HEK293T (cell line): Measurements from ENCODE around the gene SERINC1.
"Not testable (repeated sequence)": the region's sequence is repeated elsewhere in the genome, so short reads cannot be mapped to it uniquely, and the experiment has no call there.

Experiments used
- CTCF ChIA-PET: fragments of 350-600 bp; formaldehyde crosslinking; extraction: SDS; loops from one replicate; lab custom pipeline; 2021; ENCODE audit warnings: antibody characterized with exemption, inconsistent platforms; lab: Yijun Ruan, JAX
- POLR2A ChIA-PET: fragments of 350-600 bp; formaldehyde crosslinking; extraction: SDS; loops from one replicate; lab custom pipeline; 2020; ENCODE audit warnings: antibody characterized with exemption, inconsistent platforms; lab: Yijun Ruan, JAX
- DNase-seq: peaks from one replicate; pipeline ENCODE4 v3.0.0; 2012; ENCODE audit warnings: mixed read lengths; ENCODE audit errors: extremely low spot score
- ARNT ChIP-seq: fragments of 450-650 bp; IDR thresholded peaks from 2 replicates; pipeline ENCODE4 v1.6.1; 2017; ENCODE audit warnings: mild to moderate bottlenecking
- BHLHE40 ChIP-seq: fragments of 450-650 bp; IDR thresholded peaks from 2 replicates; pipeline ENCODE4 v1.6.1; 2016; ENCODE audit warnings: mild to moderate bottlenecking, moderate library complexity, borderline replicate concordance
- CTBP1 ChIP-seq: fragments of 450-650 bp; IDR thresholded peaks from 2 replicates; pipeline ENCODE4 v1.6.1; 2016; ENCODE audit warnings: borderline replicate concordance
- ELF4 ChIP-seq: fragments of 450-650 bp; IDR thresholded peaks from 2 replicates; pipeline ENCODE4 v1.6.1; 2017; ENCODE audit warnings: antibody characterized with exemption
- FOXA1 ChIP-seq: fragments of 450-650 bp; IDR thresholded peaks from 2 replicates; pipeline ENCODE4 v1.6.1; 2016; ENCODE audit warnings: mild to moderate bottlenecking
- FOXK2 ChIP-seq: fragments of 450-650 bp; IDR thresholded peaks from 2 replicates; pipeline ENCODE4 v1.6.1; 2016; ENCODE audit warnings: mild to moderate bottlenecking
- FOXM1 ChIP-seq: fragments of 450-650 bp; IDR thresholded peaks from 2 replicates; pipeline ENCODE4 v1.6.1; 2017; ENCODE audit warnings: mild to moderate bottlenecking, borderline replicate concordance
- HDGF ChIP-seq: fragments of 450-650 bp; IDR thresholded peaks from 2 replicates; pipeline ENCODE4 v1.6.1; 2017; ENCODE audit warnings: antibody characterized with exemption, borderline replicate concordance
- L3MBTL2 ChIP-seq: fragments of 450-650 bp; conservative IDR thresholded peaks from 2 replicates; pipeline ENCODE4 v1.6.1; 2016; ENCODE audit warnings: mild to moderate bottlenecking
- LEF1 ChIP-seq: fragments of 450-650 bp; IDR thresholded peaks from 2 replicates; pipeline ENCODE4 v1.6.1; 2017; ENCODE audit warnings: mild to moderate bottlenecking, borderline replicate concordance
- NFRKB ChIP-seq: fragments of 450-650 bp; IDR thresholded peaks from 2 replicates; pipeline ENCODE4 v1.6.1; 2016; ENCODE audit warnings: mild to moderate bottlenecking, moderate library complexity
- PKNOX1 ChIP-seq: fragments of 450-650 bp; IDR thresholded peaks from 2 replicates; pipeline ENCODE4 v1.6.1; 2016
- SP1 ChIP-seq: fragments of 450-650 bp; IDR thresholded peaks from 2 replicates; pipeline ENCODE4 v1.6.1; 2017
- SUZ12 ChIP-seq: fragments of 450-650 bp; IDR thresholded peaks from 2 replicates; pipeline ENCODE4 v1.6.1; 2016; ENCODE audit warnings: mild to moderate bottlenecking
- TARDBP ChIP-seq: fragments of 450-650 bp; IDR thresholded peaks from 2 replicates; pipeline ENCODE4 v1.6.1; 2016
- ZNF384 ChIP-seq: fragments of 450-650 bp; IDR thresholded peaks from 2 replicates; pipeline ENCODE4 v1.6.1; 2016

SERINC1 gene

GRCh38 chr6:122476131-122476530, 4.5 kb upstream of the SERINC1 start:
- TF ChIP-seq HDGF (no peak), CTBP1 (no peak), FOXM1 (no peak), ELF4 (no peak), BHLHE40 (no peak), ZNF384 (no peak), LEF1 (no peak), FOXA1 (no peak), ARNT (no peak), FOXK2 (no peak)
- ChIA-PET POLR2A (no interaction called here), CTCF (no interaction called here)
- DNase-seq, result peak; percentile 27

- CTCF ChIA-PET, result no interaction called here
- no peak for DNase-seq
- POLR2A ChIA-PET, result interaction anchor here (1.0 to 1.5 kb wide), 6 partner anchors 8 to 64 kb away, joined by 3 to 5 read pairs (median 3); no protein-coding TSS in a partner anchor
- no peak; the same call in 1 of the 2 replicates for TF ChIP-seq L3MBTL2
- no peak for TF ChIP-seq BHLHE40
- TF ChIP-seq SP1, result no peak
These were observed 374 bp upstream of the SERINC1 start for GRCh38 chr6:122472022-122472340.

- CTCF ChIA-PET, result no interaction called here
- POLR2A ChIA-PET, result no interaction called here
- TF ChIP-seq PKNOX1 (no peak), ZNF384 (no peak), NFRKB (no peak), SP1 (no peak), LEF1 (no peak), BHLHE40 (no peak), HDGF (no peak), FOXM1 (no peak), ARNT (no peak), CTBP1 (no peak), L3MBTL2 (no peak), ELF4 (no peak), FOXA1 (no peak)
- DNase-seq, result no peak
These were observed 9.7 kb downstream of the SERINC1 start for GRCh38 chr6:122461885-122462284.

- CTCF ChIA-PET, POLR2A ChIA-PET, DNase-seq: not testable (repeated sequence)
These were observed 11.7 kb downstream of the SERINC1 start for GRCh38 chr6:122459865-122460416.

- no peak for DNase-seq
- POLR2A ChIA-PET, result no interaction called here
- TF ChIP-seq NFRKB (no peak), LEF1 (no peak), CTBP1 (no peak), FOXM1 (no peak), ELF4 (no peak), BHLHE40 (no peak), TARDBP (no peak), FOXK2 (no peak), ARNT (no peak)
- CTCF ChIA-PET, result no interaction called here
These were observed 12.4 kb downstream of the SERINC1 start for GRCh38 chr6:122459240-122459639.

GRCh38 chr6:122458087-122458486, 13.5 kb downstream of the SERINC1 start:
- CTCF ChIA-PET, result no interaction called here
- no peak for TF ChIP-seq PKNOX1
- no peak for TF ChIP-seq ZNF384
- POLR2A ChIA-PET, result no interaction called here
- DNase-seq, result no peak

GRCh38 chr6:122455116-122455515, 16.5 kb downstream of the SERINC1 start:
- DNase-seq, CTCF ChIA-PET, POLR2A ChIA-PET: not testable (repeated sequence)

GRCh38 chr6:122454673-122455072, 16.9 kb downstream of the SERINC1 start:
- TF ChIP-seq FOXK2 (no peak), SUZ12 (no peak), LEF1 (no peak)
- CTCF ChIA-PET, result no interaction called here
- no peak for DNase-seq
- POLR2A ChIA-PET, result no interaction called here

GRCh38 chr6:122452509-122452908, 19.1 kb downstream of the SERINC1 start:
- no peak for DNase-seq
- CTCF ChIA-PET, result interaction anchor here (0.6 kb wide), 1 partner anchor 1052 kb away, joined by 7 read pairs; no protein-coding TSS in a partner anchor

More at GRCh38 chr6:122452509-122452908, 19.1 kb downstream of the SERINC1 start:
- POLR2A ChIA-PET, result no interaction called here
- TF ChIP-seq ARNT (no peak), HDGF (no peak), L3MBTL2 (no peak), FOXK2 (no peak), SP1 (no peak), CTBP1 (no peak), TARDBP (no peak)
